ENCODE measurements around the gene PRDM12. TPM values are rescaled to one million over a fixed set of nuclear protein-coding genes. Genes with fewer than 3 reads are reported as not detected.

Gene PRDM12
- total and polyA plus RNA-seq, 2 donors (not counting 1 experiment from before 2014, with no cell fraction given), result not detected

DNA sequence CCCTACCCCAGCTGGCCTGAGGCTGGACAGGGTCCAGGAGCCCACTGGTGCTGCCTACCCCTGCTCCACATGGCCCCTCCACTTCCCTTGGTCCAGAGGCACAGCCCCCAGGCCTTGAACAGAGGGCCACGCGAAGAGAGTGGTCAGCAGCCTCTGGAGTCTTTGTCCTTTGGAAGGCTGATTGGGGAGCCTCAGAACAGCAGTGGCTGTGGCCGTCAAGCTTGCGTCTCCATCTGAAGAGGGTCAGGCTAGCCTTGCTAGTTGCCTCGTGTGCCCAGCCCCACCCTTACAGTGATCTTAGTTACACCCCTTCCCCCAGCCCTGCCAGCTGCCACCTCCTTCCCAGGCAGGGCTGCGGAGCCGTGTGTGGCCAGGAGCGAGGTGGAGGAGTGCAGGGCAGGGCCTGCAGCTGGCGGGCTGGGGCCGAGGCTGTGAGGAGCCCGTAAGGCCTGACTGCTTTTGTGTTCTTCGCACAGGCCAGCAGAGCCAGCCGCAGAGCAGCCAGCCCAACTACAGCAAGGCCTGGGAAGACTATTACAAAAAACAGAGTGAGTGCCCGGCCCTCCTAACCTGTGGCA, 30.1 kb upstream of the PRDM12 start:
- POLR2A ChIA-PET, result interaction anchor here (0.5 to 0.6 kb wide), 2 partner anchors 124 to 1250 kb away, joined by 3 to 4 read pairs; no protein-coding TSS in a partner anchor
- CTCF ChIA-PET, result no interaction called here
- intact Hi-C loops (cut with micrococcal nuclease), result no loop called here
- WGBS (ENCODE audit: insufficient coverage), result over 99% methylated on average over 14 of the region's 14 CpGs
- Histone ChIP-seq H3K4me2 (replicated peaks; ENCODE audit: low read depth, low read length, poor library complexity, severe bottlenecking) (no peak overlapping the region), H3K27ac (ENCODE audit: low read length in 2 of 2) (no peak overlapping the region), H3K4me3 (ENCODE audit: control extremely low read depth in 1 of 5, extremely low read depth in 1 of 5, insufficient read depth in 1 of 5, low read depth in 2 of 5, low read length in 4 of 5) (no peak overlapping the region), H2AFZ (ENCODE audit: insufficient read depth, low read depth, low read length, poor library complexity, severe bottlenecking) (no peak overlapping the region), H3K9me3 (ENCODE audit: control extremely low read depth in 1 of 3, control insufficient read depth in 2 of 3, insufficient read depth in 1 of 3, low read length in 2 of 3) (no peaks in the 10 kb centered on the region), H3K4me1 (ENCODE audit: control insufficient read depth in 2 of 2, insufficient read depth in 2 of 2, low read length in 2 of 2) (no peaks in the 10 kb centered on the region), H3K27me3 (replicated peaks in 1 of 4; ENCODE audit: control extremely low read depth in 1 of 4, control insufficient read depth in 3 of 4, insufficient read depth in 4 of 4, low read length in 3 of 4) (no peaks in the 10 kb centered on the region), H4K20me1 (ENCODE audit: control insufficient read depth, insufficient read depth, low read length, poor library complexity, severe bottlenecking) (no peaks in the 10 kb centered on the region), H3K79me2 (ENCODE audit: control insufficient read depth, insufficient read depth, low read length) (no peaks in the 10 kb centered on the region), H3K36me3 (replicated peaks in 1 of 2; ENCODE audit: control extremely low read depth in 1 of 2, control insufficient read depth in 1 of 2, extremely low read depth in 1 of 2, insufficient read depth in 2 of 2, low read length in 1 of 2) (peaks cover 0 to 59% of the 10 kb centered on the region in 2 experiments), H3K9ac (ENCODE audit: low read length) (no peak overlapping the region)
- H3K4me1 Mint-ChIP-seq, result no peaks in the 10 kb centered on the region
- no peaks in the 10 kb centered on the region for H3K9me3 Mint-ChIP-seq (ENCODE audit: insufficient read depth)
- DNase-seq (no peak), ATAC-seq (ENCODE audit: low read depth) (no peak)
- H3K27me3 Mint-ChIP-seq, result no peaks in the 10 kb centered on the region
- no peak overlapping the region for H3K27ac Mint-ChIP-seq
- H3K4me3 Mint-ChIP-seq, result no peak overlapping the region
- no peak for TF ChIP-seq EZH2 (IDR thresholded peaks at IDR 0.05; ENCODE audit: borderline replicate concordance, insufficient read depth, low read depth, low read length, poor library complexity, severe bottlenecking)
- no peak for TF ChIP-seq CTCF (IDR thresholded peaks at IDR 0.05)

DNA sequence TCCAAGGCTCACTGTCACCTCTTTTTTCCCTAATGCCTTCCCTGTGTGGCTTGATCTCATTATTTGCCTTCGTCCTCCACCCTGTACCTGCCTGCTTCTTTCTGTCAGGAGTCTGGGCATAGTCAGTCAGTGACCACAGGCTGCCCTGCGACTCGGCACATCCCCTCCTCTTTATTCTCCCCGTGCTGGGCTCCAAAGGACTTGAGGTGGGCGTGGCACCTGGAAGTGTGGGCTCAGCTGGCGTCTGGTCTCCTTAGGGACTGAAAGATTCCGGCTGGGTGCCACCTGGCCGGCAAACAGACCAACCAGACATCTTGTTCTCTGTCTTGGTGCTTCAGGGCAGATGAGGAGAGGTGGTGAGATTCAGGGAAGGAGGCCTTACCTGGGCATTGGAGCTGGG, 29.6 kb upstream of the PRDM12 start:
- Histone ChIP-seq H3K4me2 (replicated peaks; ENCODE audit: low read depth, low read length, poor library complexity, severe bottlenecking) (no peak overlapping the region), H3K27ac (ENCODE audit: low read length in 2 of 2) (no peak overlapping the region), H4K20me1 (ENCODE audit: control insufficient read depth, insufficient read depth, low read length, poor library complexity, severe bottlenecking) (no peaks in the 10 kb centered on the region), H2AFZ (ENCODE audit: insufficient read depth, low read depth, low read length, poor library complexity, severe bottlenecking) (no peak overlapping the region), H3K4me1 (ENCODE audit: control insufficient read depth in 2 of 2, insufficient read depth in 2 of 2, low read length in 2 of 2) (no peaks in the 10 kb centered on the region), H3K9ac (ENCODE audit: low read length) (no peak overlapping the region), H3K27me3 (replicated peaks in 1 of 4; ENCODE audit: control extremely low read depth in 1 of 4, control insufficient read depth in 3 of 4, insufficient read depth in 4 of 4, low read length in 3 of 4) (no peaks in the 10 kb centered on the region), H3K79me2 (ENCODE audit: control insufficient read depth, insufficient read depth, low read length) (no peaks in the 10 kb centered on the region), H3K9me3 (ENCODE audit: control extremely low read depth in 1 of 3, control insufficient read depth in 2 of 3, insufficient read depth in 1 of 3, low read length in 2 of 3) (no peaks in the 10 kb centered on the region), H3K4me3 (ENCODE audit: control extremely low read depth in 1 of 5, extremely low read depth in 1 of 5, insufficient read depth in 1 of 5, low read depth in 2 of 5, low read length in 4 of 5) (no peak overlapping the region), H3K36me3 (replicated peaks in 1 of 2; ENCODE audit: control extremely low read depth in 1 of 2, control insufficient read depth in 1 of 2, extremely low read depth in 1 of 2, insufficient read depth in 2 of 2, low read length in 1 of 2) (peaks cover 0 to 55% of the 10 kb centered on the region in 2 experiments)
- Mint-ChIP-seq H3K27me3 (no peaks in the 10 kb centered on the region), H3K4me3 (no peak overlapping the region), H3K4me1 (no peaks in the 10 kb centered on the region), H3K27ac (no peak overlapping the region), H3K9me3 (ENCODE audit: insufficient read depth) (no peaks in the 10 kb centered on the region)
- intact Hi-C loops (cut with micrococcal nuclease), result no loop called here
- ATAC-seq (ENCODE audit: low read depth) (no peak), DNase-seq (no peak)
- TF ChIP-seq CTCF (IDR thresholded peaks at IDR 0.05) (no peak), EZH2 (IDR thresholded peaks at IDR 0.05; ENCODE audit: borderline replicate concordance, insufficient read depth, low read depth, low read length, poor library complexity, severe bottlenecking) (no peak)
- ChIA-PET CTCF (no interaction called here), POLR2A (interaction anchor here (0.6 kb wide), 1 partner anchor 125 kb away, joined by 3 read pairs; no protein-coding TSS in a partner anchor)
- 96% methylated on average over 8 of the region's 8 CpGs for WGBS (ENCODE audit: insufficient coverage)
